CD1c-positive myeloid dendritic cell (primary cell): ENCODE measurements around the gene FBN2.

Source experiments
- DNase-seq: peaks from one replicate; pipeline ENCODE4 v3.0.0-alpha.2; 2016; ENCODE audit errors: extremely low spot score

FBN2 gene

DNA sequence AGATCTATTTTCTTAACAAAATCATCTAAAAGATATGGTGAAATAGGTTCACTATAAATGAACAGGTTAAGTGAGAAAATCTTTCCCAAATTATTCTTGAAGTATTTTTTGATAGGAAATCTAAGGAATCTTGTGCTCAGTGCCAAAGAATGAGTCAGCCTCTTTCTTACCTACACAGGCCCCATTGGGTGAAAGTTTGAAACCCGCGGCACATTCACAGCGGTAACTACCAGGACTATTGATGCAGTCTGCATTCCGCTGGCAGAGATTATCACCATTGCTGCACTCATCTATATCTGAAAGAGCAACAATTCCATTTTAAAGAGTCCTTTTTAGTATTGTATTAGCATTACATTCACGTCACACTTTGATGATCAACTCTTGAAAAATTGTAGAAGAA is 232.7 kb downstream of the FBN2 start:
- DNase-seq: no peak

DNA sequence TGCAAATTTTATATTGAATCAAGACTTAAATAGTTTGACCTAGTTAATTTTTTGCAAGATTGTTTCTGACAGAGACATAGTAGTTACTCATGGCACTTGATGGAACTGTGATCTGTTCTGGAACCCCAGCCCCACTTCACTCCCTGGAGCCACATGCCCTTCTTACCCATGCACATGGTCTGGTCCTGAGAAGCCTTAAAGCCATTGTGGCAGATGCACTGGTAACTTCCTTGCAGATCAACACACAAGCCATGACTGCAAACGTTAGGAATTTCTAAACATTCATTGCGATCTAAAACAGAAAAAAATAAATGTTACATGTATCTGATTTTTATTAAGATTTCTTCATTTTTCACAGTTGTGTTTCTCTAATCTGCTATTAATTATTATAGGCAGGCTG is 233.3 kb downstream of the FBN2 start:
- no peak for DNase-seq

DNA sequence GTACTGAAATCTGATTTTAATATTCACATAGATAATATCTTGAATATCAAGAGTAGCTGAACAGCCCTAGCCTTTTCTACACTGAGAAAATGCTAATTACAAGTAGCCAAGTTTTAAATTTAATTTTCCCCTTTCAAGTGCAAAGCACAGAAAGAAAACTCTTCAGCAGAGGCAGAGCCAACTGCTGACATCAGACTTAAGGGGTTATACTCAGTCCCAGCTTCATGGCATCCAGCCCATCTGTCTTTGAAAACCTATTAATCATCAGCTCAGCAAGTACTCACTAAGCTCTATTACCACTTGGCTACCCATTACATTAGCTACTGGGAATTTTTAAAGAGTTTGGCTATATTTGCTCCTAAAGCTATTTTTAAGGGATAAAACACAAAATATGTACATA is 234.0 kb downstream of the FBN2 start:
- DNase-seq: no peak

DNA sequence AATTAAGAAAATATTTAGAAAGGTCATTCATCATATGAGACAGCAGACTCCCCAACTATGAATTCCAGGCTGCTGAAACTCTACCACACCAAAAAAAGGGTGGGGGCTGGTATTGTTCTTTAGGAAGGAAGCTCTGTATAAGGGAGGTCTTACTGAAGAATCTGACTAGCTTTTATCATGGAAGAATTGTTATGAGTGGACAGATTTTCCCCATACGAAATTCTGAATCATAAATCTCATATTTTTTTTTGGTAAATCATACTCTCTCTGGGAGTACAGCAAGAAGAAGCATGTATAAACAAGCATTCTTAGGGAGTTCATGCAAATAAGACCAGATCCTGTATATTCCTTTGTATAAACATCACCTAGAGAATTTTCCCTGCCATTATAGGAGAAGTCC is 234.5 kb downstream of the FBN2 start:
- no peak for DNase-seq

DNA sequence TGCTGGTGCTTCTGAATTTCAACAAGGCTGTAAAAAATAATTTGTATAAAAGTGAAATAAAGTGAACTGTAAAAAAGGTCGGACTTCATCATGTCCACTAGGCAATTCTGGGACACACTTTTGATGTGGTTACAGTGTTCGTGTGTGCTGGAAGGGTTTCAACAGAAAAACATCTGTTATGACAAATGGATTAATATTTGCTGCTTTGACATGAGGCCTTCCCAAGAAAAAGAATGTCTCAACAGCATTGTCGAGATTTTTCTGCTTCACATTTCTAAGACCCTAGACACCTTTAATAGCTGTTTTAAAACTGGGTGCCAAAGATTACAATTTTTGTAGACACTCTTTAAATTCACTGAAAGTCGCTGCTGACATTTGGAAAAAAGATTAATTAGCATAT is 237.9 kb downstream of the FBN2 start:
- DNase-seq: no peak

DNA sequence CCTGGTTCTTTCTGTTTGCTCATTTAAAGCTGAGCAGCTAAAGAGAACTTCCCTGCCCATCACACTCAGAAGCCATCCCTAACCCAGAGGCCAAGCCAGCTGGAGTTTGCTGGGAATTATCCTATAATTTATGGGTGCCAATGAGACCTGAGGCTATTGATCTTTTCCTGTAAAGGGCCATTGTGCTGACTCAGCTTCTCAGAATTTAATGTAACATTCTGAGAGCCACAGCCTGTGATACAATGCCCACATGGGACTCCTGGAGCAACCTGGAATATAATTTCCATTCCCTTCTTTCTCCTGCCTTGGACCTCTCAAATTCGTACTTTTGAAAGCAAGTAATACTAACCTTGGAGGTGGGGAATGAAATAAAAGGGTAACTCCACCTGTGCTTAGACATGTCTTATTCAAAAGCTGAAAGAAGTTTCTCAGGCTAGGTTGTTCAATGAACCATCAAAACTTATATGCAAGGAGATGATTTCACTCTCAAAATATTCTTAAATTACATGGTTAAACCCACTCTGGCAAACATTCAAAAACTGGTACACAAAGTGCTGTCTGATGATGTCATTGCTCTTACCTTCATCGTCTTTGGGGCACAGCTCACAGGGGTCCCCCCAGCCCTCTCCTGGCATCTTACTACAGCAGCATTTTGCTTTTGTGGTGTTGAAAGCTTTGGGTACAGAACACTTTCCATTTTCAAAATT is 247.7 kb downstream of the FBN2 start:
- no peak for DNase-seq

DNA sequence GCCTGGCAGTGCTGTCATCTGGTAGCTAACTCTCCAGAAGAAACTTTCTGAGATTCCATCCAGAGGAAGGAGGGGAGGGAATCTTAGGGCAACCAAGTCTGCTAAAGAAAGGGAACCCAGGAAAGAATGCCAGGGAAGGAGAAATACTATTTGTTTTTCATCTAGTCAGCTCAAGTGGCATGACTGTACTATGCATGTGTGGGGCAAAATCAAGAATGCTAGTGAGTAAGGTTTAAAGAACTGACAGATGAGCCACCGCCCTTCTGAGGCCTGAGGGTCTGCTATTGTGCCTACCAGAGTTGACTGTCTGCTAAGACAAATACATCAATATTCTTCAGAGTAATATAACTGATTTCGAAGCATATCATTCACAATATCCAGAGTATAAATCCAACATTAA is 250.3 kb downstream of the FBN2 start:
- no peak for DNase-seq

DNA sequence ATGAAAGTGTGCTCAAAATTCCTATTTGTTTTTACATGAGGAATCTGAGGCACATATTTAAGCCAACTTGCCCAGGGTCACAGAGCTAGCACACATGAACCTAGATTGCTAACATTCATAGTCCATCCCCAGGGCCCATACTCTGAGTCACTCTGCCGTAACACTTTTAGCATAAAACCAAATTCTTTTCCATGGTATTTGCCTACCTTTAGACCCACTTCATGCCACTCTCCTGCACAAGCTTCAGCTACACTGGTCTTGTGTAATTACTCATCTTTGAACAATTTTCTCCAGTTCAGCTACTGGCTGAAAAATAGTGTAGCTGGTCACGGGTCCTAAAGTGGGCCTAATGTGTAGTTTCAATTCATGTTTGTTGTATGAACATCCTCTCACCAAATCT is 253.8 kb downstream of the FBN2 start:
- DNase-seq: no peak

DNA sequence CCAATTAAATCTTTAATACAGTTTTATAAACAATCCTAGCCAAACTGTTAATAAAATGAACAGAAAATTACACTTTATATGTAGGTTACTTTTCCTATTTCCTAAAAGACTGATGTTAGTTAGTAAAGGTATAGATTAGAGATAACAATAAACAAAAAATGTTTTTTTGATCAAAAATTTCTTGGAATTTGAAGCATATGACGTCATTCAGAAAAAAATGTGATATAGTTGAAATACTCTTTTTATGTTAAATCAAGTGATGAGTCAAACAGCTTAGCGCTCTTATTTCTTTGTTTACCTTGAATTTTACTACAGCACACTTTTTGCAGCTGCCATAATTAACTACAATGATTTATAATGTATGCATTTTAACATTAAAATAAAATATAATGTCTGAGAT is 258.7 kb downstream of the FBN2 start:
- DNase-seq: no peak

DNA sequence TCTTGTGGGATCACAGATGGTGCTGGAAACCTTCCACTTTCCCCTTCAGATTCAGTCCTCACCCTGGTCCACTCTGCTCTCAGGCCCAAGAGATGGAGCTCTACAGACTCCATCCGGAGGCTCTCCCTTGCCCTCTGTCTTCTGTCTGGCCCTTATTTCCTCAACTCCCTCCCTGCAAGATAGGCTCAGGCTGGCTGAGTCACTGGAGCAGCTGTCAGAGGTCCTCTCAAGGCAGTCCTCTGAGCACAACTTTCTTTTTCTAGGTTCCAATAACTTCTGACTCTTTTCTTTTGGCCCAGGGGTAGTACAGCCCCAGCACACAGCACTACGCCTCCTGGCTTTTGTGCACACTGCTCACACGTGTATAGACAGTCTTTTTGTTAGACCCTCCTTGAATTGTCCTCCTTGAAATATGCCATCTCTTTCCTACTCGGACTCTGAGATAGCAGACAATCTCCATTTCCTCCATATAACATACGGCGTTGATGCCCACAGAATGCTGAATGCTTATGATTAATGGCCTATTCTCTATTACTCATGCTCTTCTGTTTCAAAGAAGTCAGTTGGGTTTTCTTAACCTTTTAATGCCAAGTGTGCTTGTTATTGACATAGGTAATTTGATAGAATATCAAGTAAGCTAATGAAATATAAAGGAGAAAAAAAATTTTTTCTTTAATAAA is 261.4 kb downstream of the FBN2 start:
- no peak for DNase-seq

DNA sequence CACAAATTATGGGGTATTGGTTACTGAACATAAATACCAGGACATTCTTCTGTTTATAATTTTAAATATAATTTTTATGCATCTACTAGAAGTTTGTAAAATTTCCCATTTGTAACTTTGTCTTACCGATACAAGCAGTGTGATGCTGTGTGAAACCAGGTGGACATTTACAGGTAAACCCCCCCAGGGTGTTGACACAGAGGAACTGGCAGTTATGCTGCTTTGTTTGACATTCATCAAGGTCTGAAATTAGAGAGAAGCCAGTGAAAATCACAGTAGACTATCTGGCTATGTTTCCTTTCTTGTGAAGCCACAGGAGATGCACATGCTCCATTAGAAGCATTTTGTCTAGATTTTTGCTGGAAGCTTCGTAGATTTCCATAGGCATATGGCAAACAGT is 263.6 kb downstream of the FBN2 start:
- DNase-seq: no peak

DNA sequence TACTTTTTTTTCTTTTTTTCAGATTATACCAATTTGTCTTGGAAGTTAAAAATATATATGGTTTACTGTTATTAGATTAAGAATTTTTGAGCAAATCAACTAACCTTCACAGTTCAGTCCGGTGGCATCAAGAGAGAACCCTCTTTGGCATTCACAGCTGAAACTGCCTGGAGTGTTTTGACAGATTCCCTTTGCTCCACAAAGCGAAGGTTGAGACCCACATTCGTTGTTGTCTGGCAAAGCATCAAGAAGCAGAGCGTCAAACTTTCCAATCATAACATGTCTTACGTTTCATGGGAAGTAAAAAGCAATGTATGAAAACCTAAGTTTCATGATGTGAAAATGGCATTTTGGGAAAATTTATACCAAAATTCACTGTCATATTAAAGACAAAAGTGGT is 264.3 kb downstream of the FBN2 start:
- DNase-seq: no peak

DNA sequence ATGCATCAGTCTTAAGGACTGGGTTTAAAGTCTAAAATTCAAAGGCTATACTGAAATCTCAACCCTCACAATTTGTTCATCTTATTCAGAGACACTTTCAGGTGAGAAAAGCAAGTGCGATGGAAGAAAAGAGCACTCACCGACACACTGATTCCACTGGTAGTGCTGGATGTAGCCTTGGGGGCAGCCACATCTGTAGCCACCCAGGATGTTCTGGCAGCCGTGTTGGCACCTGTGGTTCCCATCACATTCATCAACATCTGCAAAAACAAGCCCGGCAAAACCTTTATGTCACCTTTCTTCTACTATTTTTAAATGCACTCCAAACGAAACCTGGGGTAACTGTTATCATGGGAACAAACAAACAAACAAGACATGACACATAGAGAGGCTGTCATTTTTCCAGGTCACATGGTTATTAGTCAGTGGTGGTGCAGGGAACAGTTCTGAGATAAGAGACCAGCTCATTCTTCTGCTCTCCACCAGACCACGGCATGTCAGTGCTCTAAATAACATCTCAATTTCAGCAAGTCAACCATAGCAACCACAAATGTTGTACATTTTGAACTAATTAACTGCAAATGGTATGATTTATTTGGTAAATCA is 266.1 kb downstream of the FBN2 start:
- DNase-seq: no peak

DNA sequence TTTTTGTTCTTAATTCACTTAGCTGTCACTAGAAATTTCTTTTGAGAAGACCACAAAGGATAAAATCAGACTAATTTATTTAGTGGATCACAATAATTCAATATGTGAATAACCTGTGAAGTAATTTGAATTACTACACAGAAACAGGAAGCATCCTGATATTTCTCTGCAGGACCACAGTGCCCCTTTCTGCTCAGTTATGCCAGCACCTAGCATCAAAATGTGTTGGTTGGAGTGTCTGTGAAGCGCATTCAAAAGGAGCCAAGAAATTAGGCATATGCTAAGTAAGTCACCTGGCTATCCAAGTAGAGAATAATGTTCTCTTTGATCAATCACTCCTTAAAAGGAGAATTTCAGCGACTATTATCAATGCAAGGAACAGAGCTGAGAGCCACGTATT is 267.0 kb downstream of the FBN2 start:
- DNase-seq: no peak

DNA sequence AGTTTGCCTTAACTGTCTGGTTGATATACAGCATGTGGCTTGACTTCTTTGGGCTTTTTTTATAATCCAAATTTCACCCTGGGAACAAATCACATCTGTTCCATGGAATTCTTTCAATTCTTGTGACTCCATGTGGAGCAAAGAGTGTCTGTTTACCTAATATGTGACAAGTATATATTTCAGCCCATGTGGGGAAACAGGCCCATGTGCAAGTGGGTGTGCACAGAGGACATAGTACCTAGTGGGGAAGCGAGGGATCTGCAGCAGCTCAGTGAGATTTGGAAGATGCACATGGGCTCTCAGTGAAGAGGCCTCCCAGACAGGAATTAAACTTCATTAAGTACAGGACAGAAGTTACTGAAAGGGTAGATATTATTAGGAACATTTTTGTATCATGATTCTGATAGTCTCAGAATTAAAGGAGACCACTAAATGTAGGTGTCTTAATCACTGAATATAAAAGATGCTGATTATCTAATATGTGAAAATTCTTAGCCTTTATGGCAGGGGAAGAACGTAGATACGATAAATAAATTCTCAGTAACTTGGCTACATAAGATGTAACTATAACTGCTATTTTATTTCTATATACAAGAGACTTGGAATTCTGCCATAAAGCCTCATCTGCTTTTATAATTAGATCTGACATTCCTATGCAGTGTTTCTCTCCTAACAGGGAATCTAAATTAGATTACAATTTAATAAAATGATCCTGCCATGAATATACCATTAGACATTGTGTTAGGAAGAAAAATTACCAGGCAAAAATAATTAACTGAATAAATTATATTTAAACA is 273.3 kb downstream of the FBN2 start:
- DNase-seq: no peak

DNA sequence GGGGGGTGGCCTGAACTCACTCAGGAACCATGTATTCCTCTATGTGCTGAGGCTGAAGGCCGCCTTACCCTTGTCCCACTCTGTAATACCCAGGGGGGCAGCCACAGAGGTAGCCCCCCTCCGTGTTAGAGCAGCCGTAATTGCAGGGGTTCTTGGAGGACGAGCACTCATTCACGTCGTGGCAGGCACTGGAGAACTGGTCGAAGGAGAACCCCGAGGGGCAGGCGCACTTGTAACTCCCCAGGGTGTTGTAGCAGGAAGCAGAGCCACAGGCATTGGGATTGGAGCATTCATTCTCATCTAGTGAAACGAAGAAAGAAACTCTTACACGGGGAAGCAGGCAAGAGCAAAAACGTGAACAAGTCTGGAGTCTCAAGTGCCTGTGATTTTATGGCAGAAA is 274.7 kb downstream of the FBN2 start:
- no peak for DNase-seq

DNA sequence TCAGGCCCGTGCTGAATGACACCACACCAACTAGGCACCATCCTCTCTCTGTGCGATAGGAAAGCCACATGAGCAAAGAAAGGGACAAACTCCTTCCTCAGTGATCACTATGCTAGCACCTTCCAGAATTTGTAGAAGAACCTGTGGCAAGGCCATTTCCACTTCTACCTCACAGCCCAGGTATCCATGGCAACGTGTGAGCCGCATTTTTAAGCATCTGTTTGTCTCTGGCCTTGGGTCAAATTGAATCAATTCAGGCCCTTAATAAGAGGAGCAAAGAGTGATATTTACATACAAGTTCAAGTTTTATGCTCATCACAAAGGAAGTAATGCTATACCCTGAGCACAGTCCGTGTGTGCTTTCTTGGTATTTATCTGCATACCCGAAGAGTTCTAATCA is 275.1 kb downstream of the FBN2 start:
- DNase-seq: no peak

DNA sequence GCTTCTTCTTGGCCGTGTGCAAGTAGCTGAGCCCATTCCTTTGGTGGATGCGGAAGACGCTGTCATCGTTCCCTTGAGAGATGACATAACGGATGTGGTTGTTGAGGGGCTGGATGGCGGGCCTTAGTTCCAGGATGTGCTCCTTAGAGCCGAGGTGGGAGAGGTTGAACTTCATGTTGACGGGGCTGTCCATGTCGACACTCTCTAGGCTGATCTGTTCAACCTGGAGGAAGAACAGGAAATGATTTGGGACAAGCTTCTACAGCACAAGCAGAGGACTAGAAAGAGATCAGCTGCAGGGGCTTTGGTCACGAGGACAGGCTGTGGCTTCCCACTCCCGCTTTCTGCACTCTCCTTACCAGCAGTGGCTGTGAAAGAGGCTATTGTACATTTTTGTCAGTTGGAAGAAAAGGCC is 278.4 kb downstream of the FBN2 start:
- no peak for DNase-seq

DNA sequence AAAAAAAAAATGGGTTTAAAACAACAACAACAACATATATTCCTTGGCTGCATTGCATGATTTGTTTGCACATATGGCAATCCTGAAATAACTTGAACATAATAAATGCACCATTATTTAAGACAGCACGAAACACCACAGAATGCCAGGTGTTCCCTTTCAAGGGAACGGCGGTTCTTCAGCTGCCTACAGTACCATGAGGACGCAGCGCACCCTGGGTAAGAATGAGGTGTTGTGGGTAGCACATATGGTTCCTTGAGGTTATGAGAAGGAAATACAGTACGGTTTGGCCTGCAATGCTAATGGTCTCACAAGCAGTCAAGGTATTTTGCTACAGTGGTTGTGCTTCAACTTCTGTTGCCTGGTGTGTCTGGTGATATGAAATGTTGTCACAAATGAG is 279.7 kb downstream of the FBN2 start:
- DNase-seq: no peak

DNA sequence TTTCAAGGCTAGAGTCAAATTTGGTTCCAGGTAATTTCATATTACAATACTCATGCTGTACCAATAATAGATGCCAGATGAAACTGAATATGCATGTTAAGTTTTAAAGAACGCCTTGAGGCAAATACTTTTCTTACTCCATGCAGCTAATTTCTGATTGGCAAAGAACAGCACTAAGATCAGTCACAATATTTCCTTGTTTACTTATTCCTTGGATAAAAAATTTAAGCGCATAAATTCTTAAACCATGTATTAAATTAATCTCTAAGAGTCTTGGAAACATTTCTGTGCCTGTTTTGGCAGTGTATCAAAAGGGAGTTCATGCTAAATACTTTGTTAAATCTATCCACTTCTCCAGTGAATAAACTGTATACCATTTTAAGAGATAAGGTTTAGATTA is 281.0 kb downstream of the FBN2 start:
- no peak for DNase-seq

DNA sequence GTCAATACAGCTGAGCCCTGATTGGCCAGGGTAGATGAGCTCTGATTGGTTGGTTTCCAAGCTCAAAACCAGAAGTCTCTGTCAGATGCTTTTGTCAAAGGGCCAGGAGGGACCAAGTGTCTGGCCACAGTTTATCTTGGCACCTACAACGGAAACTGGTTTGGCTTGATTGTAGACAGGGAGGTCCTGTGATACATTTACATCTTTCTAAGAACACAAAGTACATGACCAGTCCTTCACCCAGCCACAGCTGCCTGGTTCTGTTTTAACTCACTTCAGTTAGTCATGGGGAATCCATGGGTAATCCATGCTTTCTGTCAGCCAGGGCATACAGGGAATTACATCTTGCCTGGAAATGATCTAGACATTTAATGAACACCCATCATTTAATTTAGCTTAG is 283.3 kb downstream of the FBN2 start:
- no peak for DNase-seq

DNA sequence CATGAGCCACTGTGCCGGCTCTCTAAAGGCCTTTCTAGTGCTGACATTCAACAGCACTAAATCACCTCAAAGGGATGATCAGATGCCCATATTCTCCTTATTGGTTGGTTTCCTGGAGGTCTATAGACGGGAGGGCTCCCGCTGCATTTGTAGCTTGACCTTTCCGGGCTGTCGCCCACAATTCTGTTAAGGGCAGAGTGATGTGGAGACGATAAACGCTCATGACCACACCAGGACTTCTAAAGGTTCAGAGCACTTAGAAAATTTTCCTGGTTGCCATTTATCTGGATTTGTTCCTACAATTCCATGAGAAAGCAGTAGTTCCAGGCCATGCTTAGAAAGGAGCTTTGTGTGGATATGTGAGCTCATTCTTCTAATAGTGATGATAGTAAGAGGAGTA is 284.2 kb downstream of the FBN2 start:
- DNase-seq: no peak

DNA sequence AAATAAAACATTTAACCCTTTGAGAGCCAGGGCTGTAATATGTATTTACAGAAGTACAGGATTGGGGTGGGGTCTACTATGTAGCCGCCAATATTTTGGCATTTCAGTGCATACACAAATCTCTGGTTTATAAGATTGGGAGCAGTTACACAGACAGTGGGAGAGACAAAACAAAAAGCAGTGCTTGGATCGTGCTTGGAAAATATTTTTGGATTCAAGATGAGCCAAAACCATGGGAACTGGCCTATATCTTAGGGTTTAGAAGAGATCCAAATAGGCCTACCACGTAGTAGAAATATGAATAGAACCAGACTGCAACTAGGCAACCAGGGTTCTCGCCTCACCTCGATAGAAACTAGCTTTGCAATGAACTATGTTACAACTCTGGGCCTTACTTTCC is 284.9 kb downstream of the FBN2 start:
- DNase-seq: no peak
